Lower leg skin (tissue), 3 donors: Measurements from ENCODE around the gene APBA2.

Experiments used
- CTCF ChIP-seq, 3 donors: fragments of 450-650 bp; IDR thresholded peaks; one replicate each; pipeline ENCODE4 v1.5.1; 2016; ENCODE audit warnings: antibody characterized with exemption in 3 of 3, mild to moderate bottlenecking in 3 of 3, moderate library complexity in 2 of 3
- POLR2A ChIP-seq, 2 donors: fragments of 450-650 bp; IDR thresholded peaks; one replicate each; pipeline ENCODE4 v1.6.1; 2016 to 2017; ENCODE audit warnings: antibody characterized with exemption in 2 of 2, mild to moderate bottlenecking in 1 of 2, moderate library complexity in 1 of 2

- TF ChIP-seq CTCF (IDR thresholded peaks at IDR 0.05), result no peak
- no peak for TF ChIP-seq POLR2A (IDR thresholded peaks at IDR 0.05)
Measured at GRCh38 chr15:29102911-29103823, 217.4 kb downstream of the APBA2 start.
